ENCODE data around the gene FAM149B1.

Gene FAM149B1

GRCh38 chr10:73238990-73239566, 71.2 kb downstream of the FAM149B1 start:
- H3K9me2 ChIP-seq (replicated peaks; ENCODE audit: low read depth, low read length), result no peaks in the 10 kb centered on the region
- no peak overlapping the region for H3K9ac ChIP-seq (ENCODE audit: low read depth, low read length, poor library complexity, severe bottlenecking)
- no peak overlapping the region for H3K4me3 ChIP-seq (ENCODE audit: low read length, poor library complexity, severe bottlenecking)
- H3K79me2 ChIP-seq (ENCODE audit: insufficient read depth, low read length), result peaks cover 58% of the 10 kb centered on the region
- no peaks in the 10 kb centered on the region for H3K9me3 ChIP-seq (ENCODE audit: insufficient read depth, low read depth, low read length)
- peaks cover 81% of the 10 kb centered on the region for H3K36me3 ChIP-seq (ENCODE audit: insufficient read depth, low read length)
- H2AFZ ChIP-seq (ENCODE audit: low read length), result no peak overlapping the region
- peaks cover 23% of the 10 kb centered on the region for H3K4me1 ChIP-seq (ENCODE audit: insufficient read depth, low read length, poor library complexity, severe bottlenecking)
- H3K4me2 ChIP-seq (ENCODE audit: low read depth, low read length, poor library complexity, severe bottlenecking), result no peak overlapping the region
- no peaks in the 10 kb centered on the region for H3K27me3 ChIP-seq (ENCODE audit: insufficient read depth, low read length, poor library complexity, severe bottlenecking)
- peaks cover 2% of the 10 kb centered on the region; the same call in 1 of the 2 replicates for H3F3A ChIP-seq (ENCODE audit: low read depth)
- H4K20me1 ChIP-seq (ENCODE audit: insufficient read depth, low read length, poor library complexity, severe bottlenecking), result peaks cover 49% of the 10 kb centered on the region
- TF ChIP-seq EZH2phosphoT487 (IDR thresholded peaks at IDR 0.05; ENCODE audit: borderline replicate concordance), result no peak
- no peak for TF ChIP-seq CTCF (conservative IDR thresholded peaks at IDR 0.05; ENCODE audit: low read length)

GRCh38 chr10:73239908-73240307, 72.0 kb downstream of the FAM149B1 start:
- Histone ChIP-seq H3K4me3 (ENCODE audit: low read length, poor library complexity, severe bottlenecking) (no peak overlapping the region), H3K27me3 (ENCODE audit: insufficient read depth, low read length, poor library complexity, severe bottlenecking) (no peaks in the 10 kb centered on the region), H3K36me3 (ENCODE audit: insufficient read depth, low read length) (peaks cover 78% of the 10 kb centered on the region), H3K9me2 (replicated peaks; ENCODE audit: low read depth, low read length) (no peaks in the 10 kb centered on the region), H3F3A (ENCODE audit: low read depth) (peaks cover 10% of the 10 kb centered on the region; the same call in 1 of the 2 replicates), H2AFZ (ENCODE audit: low read length) (no peak overlapping the region), H3K4me2 (ENCODE audit: low read depth, low read length, poor library complexity, severe bottlenecking) (no peak overlapping the region), H3K9ac (ENCODE audit: low read depth, low read length, poor library complexity, severe bottlenecking) (no peak overlapping the region), H3K4me1 (ENCODE audit: insufficient read depth, low read length, poor library complexity, severe bottlenecking) (peaks cover 30% of the 10 kb centered on the region), H4K20me1 (ENCODE audit: insufficient read depth, low read length, poor library complexity, severe bottlenecking) (peaks cover 52% of the 10 kb centered on the region), H3K79me2 (ENCODE audit: insufficient read depth, low read length) (peaks cover 66% of the 10 kb centered on the region), H3K9me3 (ENCODE audit: insufficient read depth, low read depth, low read length) (no peaks in the 10 kb centered on the region)
- TF ChIP-seq EZH2phosphoT487 (IDR thresholded peaks at IDR 0.05; ENCODE audit: borderline replicate concordance), result no peak
- no peak for TF ChIP-seq CTCF (conservative IDR thresholded peaks at IDR 0.05; ENCODE audit: low read length)

GRCh38 chr10:73244866-73245477, 77.1 kb downstream of the FAM149B1 start:
- Histone ChIP-seq H3F3A (ENCODE audit: low read depth) (peaks cover 18% of the 10 kb centered on the region; the same call in 1 of the 2 replicates), H3K79me2 (ENCODE audit: insufficient read depth, low read length) (peaks cover 91% of the 10 kb centered on the region), H3K4me1 (ENCODE audit: insufficient read depth, low read length, poor library complexity, severe bottlenecking) (peaks cover 57% of the 10 kb centered on the region), H3K4me2 (ENCODE audit: low read depth, low read length, poor library complexity, severe bottlenecking) (peak overlapping the region; percentile 90), H3K9ac (ENCODE audit: low read depth, low read length, poor library complexity, severe bottlenecking) (peak overlapping the region; percentile 94), H3K27me3 (ENCODE audit: insufficient read depth, low read length, poor library complexity, severe bottlenecking) (no peaks in the 10 kb centered on the region), H4K20me1 (ENCODE audit: insufficient read depth, low read length, poor library complexity, severe bottlenecking) (peaks cover 53% of the 10 kb centered on the region), H3K4me3 (ENCODE audit: low read length, poor library complexity, severe bottlenecking) (peak overlapping the region; percentile 96), H3K9me3 (ENCODE audit: insufficient read depth, low read depth, low read length) (no peaks in the 10 kb centered on the region), H3K36me3 (ENCODE audit: insufficient read depth, low read length) (peaks cover 44% of the 10 kb centered on the region), H3K9me2 (replicated peaks; ENCODE audit: low read depth, low read length) (no peaks in the 10 kb centered on the region), H2AFZ (ENCODE audit: low read length) (no peak overlapping the region)
- TF ChIP-seq EZH2phosphoT487 (IDR thresholded peaks at IDR 0.05; ENCODE audit: borderline replicate concordance), result no peak
- no peak for TF ChIP-seq CTCF (conservative IDR thresholded peaks at IDR 0.05; ENCODE audit: low read length)
